Sigmoid colon (tissue), 4 donors: ENCODE results near the gene DPPA2.

ENCODE experiments used
- EP300 ChIP-seq, 4 donors: sonication (generic); formaldehyde crosslinking; IDR thresholded peaks; one replicate each; pipeline ENCODE4 v1.6.1; 2017; ENCODE audit warnings: antibody characterized with exemption in 4 of 4
- POLR2A ChIP-seq, 2 donors: fragments of 450-650 bp; IDR thresholded peaks; one replicate each; pipeline ENCODE4 v1.6.1; 2016; ENCODE audit warnings: antibody characterized with exemption in 2 of 2, mild to moderate bottlenecking in 2 of 2, moderate library complexity in 2 of 2

DNA sequence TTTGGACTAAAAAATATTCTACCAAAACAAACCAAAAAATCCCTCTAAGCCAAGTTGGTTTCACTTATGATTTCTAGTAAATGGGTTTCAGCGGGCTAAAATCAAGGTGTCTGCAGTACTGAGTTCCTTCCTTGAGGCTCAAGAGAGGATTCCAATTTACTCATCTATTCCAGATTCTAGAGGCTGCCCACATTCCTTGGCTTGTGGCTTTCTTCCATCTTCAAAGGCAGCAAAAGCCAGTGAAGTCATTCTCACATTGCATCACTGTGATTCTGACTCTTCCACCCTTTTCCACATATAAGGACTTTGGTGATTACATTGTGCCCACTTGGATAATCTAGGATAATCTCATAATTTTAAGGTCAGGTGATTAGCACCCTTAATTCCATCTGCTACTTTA, 48.1 kb downstream of the DPPA2 start:
- TF ChIP-seq EP300 (IDR thresholded peaks at IDR 0.05) (no peak), POLR2A (IDR thresholded peaks at IDR 0.05) (no peak)
